Endothelial cell (in vitro differentiated cells): Measurements from ENCODE around the gene KDM1A. TPM values are rescaled to one million over a fixed set of nuclear protein-coding genes. Genes with fewer than 3 reads are reported as not detected.

Experiments
- DNase-seq: peaks from one replicate; pipeline ENCODE4 v3.0.0; 2021; ENCODE audit warnings: low spot score
- H3K27ac Mint-ChIP-seq: one replicate; pipeline ENCODE4 v1.8.0; 2021; ENCODE audit warnings: mixed read lengths, inconsistent platforms; ENCODE audit not compliant: unreplicated experiment
- H3K27me3 Mint-ChIP-seq: one replicate; pipeline ENCODE4 v1.8.0; 2021; ENCODE audit warnings: mild to moderate bottlenecking, moderate library complexity, mixed read lengths, inconsistent platforms; ENCODE audit not compliant: unreplicated experiment
- H3K36me3 Mint-ChIP-seq: one replicate; pipeline ENCODE4 v1.8.0; 2021; ENCODE audit warnings: mild to moderate bottlenecking, low read depth, mixed read lengths, inconsistent platforms; ENCODE audit not compliant: unreplicated experiment
- H3K4me1 Mint-ChIP-seq: one replicate; pipeline ENCODE4 v1.8.0; 2021; ENCODE audit warnings: mild to moderate bottlenecking, mixed read lengths, inconsistent platforms; ENCODE audit not compliant: unreplicated experiment
- H3K4me3 Mint-ChIP-seq: one replicate; pipeline ENCODE4 v1.8.0; 2021; ENCODE audit warnings: mild to moderate bottlenecking, mixed read lengths, inconsistent platforms; ENCODE audit not compliant: unreplicated experiment
- H3K9me3 Mint-ChIP-seq: one replicate; pipeline ENCODE4 v1.8.0; 2021; ENCODE audit warnings: mixed read lengths, inconsistent platforms; ENCODE audit not compliant: unreplicated experiment
- microRNA-seq: library from miRNA; unstranded; fragments of <30 nt; microRNA quantifications from one replicate; pipeline ENCODE4, GENCODE V29; 2020; ENCODE audit not compliant: unreplicated experiment
- total RNA-seq: library from RNA; stranded (reverse); fragmentation: NEBNext Ultra II Directional; extraction: Animal tissue kit (Norgen Biotek cat#: 25700); gene quantifications from one replicate; pipeline ENCODE4 v1.2.1, GENCODE V29; 2021; ENCODE audit not compliant: unreplicated experiment
- TF ChIP-seq, protein P1 (sequence below): fragments of 200-600 bp; sonication (generic); IDR thresholded peaks from one replicate; pipeline ENCODE4 v1.5.0; 2021; ENCODE audit warnings: antibody characterized with exemption; ENCODE audit not compliant: unreplicated experiment

The KDM1A gene
- total RNA-seq, 1 donor from 2014 or later, result 105 TPM

GRCh38 chr1:23129846-23130245, 110.6 kb downstream of the KDM1A start:
- Mint-ChIP-seq H3K36me3 (no peaks in the 10 kb centered on the region), H3K27ac (no peak overlapping the region), H3K27me3 (peaks cover 2% of the 10 kb centered on the region), H3K4me3 (no peak overlapping the region), H3K9me3 (no peaks in the 10 kb centered on the region), H3K4me1 (peaks cover 34% of the 10 kb centered on the region)
- TF ChIP-seq, protein P1, sequence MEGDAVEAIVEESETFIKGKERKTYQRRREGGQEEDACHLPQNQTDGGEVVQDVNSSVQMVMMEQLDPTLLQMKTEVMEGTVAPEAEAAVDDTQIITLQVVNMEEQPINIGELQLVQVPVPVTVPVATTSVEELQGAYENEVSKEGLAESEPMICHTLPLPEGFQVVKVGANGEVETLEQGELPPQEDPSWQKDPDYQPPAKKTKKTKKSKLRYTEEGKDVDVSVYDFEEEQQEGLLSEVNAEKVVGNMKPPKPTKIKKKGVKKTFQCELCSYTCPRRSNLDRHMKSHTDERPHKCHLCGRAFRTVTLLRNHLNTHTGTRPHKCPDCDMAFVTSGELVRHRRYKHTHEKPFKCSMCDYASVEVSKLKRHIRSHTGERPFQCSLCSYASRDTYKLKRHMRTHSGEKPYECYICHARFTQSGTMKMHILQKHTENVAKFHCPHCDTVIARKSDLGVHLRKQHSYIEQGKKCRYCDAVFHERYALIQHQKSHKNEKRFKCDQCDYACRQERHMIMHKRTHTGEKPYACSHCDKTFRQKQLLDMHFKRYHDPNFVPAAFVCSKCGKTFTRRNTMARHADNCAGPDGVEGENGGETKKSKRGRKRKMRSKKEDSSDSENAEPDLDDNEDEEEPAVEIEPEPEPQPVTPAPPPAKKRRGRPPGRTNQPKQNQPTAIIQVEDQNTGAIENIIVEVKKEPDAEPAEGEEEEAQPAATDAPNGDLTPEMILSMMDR, result no peak
- DNase-seq, result no peak

- H3K4me1 Mint-ChIP-seq, result peaks cover 16% of the 10 kb centered on the region
- no peaks in the 10 kb centered on the region for H3K36me3 Mint-ChIP-seq
- H3K27me3 Mint-ChIP-seq, result peaks cover 2% of the 10 kb centered on the region
Measured at GRCh38 chr1:23132033-23132432, 112.8 kb downstream of the KDM1A start.

More at GRCh38 chr1:23132033-23132432, 112.8 kb downstream of the KDM1A start:
- H3K4me3 Mint-ChIP-seq, result no peak overlapping the region
- H3K9me3 Mint-ChIP-seq, result no peaks in the 10 kb centered on the region
- TF ChIP-seq, protein P1, result no peak
- H3K27ac Mint-ChIP-seq, result no peak overlapping the region
- no peak for DNase-seq

Small RNA genes within 50 kb of the gene (microRNA-seq; reads per million reads assigned to microRNA genes)
- gene MIR3115, result 5.2 reads per million, percentile 50 among the genes with 10 or more reads in this experiment
- gene MIR4419A, result not detected

Other genes starting within 250 kb of the KDM1A start
- gene LACTBL1, start 46.6 kb upstream of the KDM1A start, total RNA-seq, result not detected
- gene TEX46, start 3.6 kb upstream of the KDM1A start, total RNA-seq, result not detected
- gene LUZP1, start 149.4 kb downstream of the KDM1A start, total RNA-seq, result 103 TPM
- gene HTR1D, start 198.0 kb downstream of the KDM1A start, total RNA-seq, result 0.54 TPM